ENCODE measurements around the gene MED27.

DNA sequence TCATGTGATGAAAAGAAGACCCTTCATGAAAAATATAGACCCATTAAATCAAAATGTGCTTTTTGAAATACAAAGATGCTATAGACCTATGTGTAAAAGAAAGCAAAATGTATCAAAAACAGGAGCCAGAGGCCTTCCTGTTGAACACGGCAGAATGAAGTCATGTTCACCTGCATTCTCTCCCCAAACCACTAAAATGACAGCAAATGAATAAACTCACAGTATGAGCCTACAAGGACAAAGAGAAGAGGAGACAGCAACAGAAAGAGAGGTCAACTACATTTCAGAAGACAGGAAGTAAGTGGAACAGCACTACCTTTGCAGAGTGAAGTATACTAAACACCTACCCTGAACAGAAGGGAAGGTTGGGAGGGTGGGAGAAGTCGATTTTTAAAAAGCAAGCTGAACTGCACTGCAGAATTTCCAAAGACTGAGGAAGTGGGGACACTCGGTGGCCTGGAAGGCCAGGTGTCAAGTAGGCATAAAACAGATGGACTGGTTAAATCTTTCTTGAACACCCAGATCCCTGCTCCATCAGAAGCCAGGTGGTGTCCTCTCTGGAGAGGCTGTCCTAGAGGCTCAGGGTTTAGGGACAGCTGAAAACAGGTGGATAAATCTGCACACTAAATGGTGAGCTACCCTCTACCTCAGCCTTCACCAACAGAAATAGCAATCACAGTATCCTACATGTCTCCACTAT lies 48.9 kb downstream of the MED27 start:
- TF ChIP-seq GABPA (IDR thresholded peaks at IDR 0.05; ENCODE audit: low read depth) (no peak), POLR2AphosphoS5 (IDR thresholded peaks at IDR 0.05; ENCODE audit: low read depth) (no peak)
- TF ChIP-seq, protein P1, sequence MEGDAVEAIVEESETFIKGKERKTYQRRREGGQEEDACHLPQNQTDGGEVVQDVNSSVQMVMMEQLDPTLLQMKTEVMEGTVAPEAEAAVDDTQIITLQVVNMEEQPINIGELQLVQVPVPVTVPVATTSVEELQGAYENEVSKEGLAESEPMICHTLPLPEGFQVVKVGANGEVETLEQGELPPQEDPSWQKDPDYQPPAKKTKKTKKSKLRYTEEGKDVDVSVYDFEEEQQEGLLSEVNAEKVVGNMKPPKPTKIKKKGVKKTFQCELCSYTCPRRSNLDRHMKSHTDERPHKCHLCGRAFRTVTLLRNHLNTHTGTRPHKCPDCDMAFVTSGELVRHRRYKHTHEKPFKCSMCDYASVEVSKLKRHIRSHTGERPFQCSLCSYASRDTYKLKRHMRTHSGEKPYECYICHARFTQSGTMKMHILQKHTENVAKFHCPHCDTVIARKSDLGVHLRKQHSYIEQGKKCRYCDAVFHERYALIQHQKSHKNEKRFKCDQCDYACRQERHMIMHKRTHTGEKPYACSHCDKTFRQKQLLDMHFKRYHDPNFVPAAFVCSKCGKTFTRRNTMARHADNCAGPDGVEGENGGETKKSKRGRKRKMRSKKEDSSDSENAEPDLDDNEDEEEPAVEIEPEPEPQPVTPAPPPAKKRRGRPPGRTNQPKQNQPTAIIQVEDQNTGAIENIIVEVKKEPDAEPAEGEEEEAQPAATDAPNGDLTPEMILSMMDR (IDR thresholded peaks at IDR 0.05; ENCODE audit: insufficient read depth, low read length): no peak
- TF ChIP-seq, protein P2, sequence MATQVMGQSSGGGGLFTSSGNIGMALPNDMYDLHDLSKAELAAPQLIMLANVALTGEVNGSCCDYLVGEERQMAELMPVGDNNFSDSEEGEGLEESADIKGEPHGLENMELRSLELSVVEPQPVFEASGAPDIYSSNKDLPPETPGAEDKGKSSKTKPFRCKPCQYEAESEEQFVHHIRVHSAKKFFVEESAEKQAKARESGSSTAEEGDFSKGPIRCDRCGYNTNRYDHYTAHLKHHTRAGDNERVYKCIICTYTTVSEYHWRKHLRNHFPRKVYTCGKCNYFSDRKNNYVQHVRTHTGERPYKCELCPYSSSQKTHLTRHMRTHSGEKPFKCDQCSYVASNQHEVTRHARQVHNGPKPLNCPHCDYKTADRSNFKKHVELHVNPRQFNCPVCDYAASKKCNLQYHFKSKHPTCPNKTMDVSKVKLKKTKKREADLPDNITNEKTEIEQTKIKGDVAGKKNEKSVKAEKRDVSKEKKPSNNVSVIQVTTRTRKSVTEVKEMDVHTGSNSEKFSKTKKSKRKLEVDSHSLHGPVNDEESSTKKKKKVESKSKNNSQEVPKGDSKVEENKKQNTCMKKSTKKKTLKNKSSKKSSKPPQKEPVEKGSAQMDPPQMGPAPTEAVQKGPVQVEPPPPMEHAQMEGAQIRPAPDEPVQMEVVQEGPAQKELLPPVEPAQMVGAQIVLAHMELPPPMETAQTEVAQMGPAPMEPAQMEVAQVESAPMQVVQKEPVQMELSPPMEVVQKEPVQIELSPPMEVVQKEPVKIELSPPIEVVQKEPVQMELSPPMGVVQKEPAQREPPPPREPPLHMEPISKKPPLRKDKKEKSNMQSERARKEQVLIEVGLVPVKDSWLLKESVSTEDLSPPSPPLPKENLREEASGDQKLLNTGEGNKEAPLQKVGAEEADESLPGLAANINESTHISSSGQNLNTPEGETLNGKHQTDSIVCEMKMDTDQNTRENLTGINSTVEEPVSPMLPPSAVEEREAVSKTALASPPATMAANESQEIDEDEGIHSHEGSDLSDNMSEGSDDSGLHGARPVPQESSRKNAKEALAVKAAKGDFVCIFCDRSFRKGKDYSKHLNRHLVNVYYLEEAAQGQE (IDR thresholded peaks at IDR 0.05; ENCODE audit: insufficient replicate concordance, low read depth): no peak

Data from HL-60 (cell line).